AG10803 (cell line): ENCODE data around the gene BCKDHA.
A peak's percentile ranks its signal among the peaks of the same experiment; 100 is the strongest.
"Not testable (repeated sequence)": the region's sequence is repeated elsewhere in the genome, so short reads cannot be mapped to it uniquely, and the experiment has no call there.

ENCODE experiments used
- DNase-seq: peaks from one replicate; pipeline ENCODE4 v3.0.0; 2010; ENCODE audit warnings: low read depth
- H3K4me3 ChIP-seq: 2 replicates; pipeline ENCODE4 v1.5.1; 2011; ENCODE audit warnings: mild to moderate bottlenecking, low read length, control low read depth
- CTCF ChIP-seq: conservative IDR thresholded peaks from 2 replicates; pipeline ENCODE4 v1.5.1; 2011; ENCODE audit warnings: mild to moderate bottlenecking, low read length, control low read depth, inconsistent platforms

The BCKDHA gene

GRCh38 chr19:41431426-41432386, 34.1 kb downstream of the BCKDHA start:
- H3K4me3 ChIP-seq, result no peak overlapping the region
- peak; percentile 54 for DNase-seq
- TF ChIP-seq CTCF, result peak; percentile 49

- no peak for DNase-seq
- H3K4me3 ChIP-seq, result no peak overlapping the region
- no peak for TF ChIP-seq CTCF
Measured at GRCh38 chr19:41433171-41433570, 35.6 kb downstream of the BCKDHA start.

- no peak for DNase-seq
- TF ChIP-seq CTCF, result no peak
- no peak overlapping the region for H3K4me3 ChIP-seq
Measured at GRCh38 chr19:41434450-41434849, 36.8 kb downstream of the BCKDHA start.

GRCh38 chr19:41435376-41435775, 37.8 kb downstream of the BCKDHA start:
- not testable (repeated sequence) for DNase-seq, H3K4me3 ChIP-seq

GRCh38 chr19:41435936-41436673, 38.5 kb downstream of the BCKDHA start:
- DNase-seq, result no peak
- no peak for TF ChIP-seq CTCF
- no peak overlapping the region for H3K4me3 ChIP-seq

- TF ChIP-seq CTCF, result no peak
- no peak for DNase-seq
- no peak overlapping the region for H3K4me3 ChIP-seq
Measured at GRCh38 chr19:41436674-41436951, 39.0 kb downstream of the BCKDHA start.

GRCh38 chr19:41437944-41438574, 40.4 kb downstream of the BCKDHA start:
- H3K4me3 ChIP-seq, result no peak overlapping the region
- no peak for DNase-seq
- TF ChIP-seq CTCF, result no peak
